ENCODE results near the gene ZNF804A.

Gene ZNF804A

DNA sequence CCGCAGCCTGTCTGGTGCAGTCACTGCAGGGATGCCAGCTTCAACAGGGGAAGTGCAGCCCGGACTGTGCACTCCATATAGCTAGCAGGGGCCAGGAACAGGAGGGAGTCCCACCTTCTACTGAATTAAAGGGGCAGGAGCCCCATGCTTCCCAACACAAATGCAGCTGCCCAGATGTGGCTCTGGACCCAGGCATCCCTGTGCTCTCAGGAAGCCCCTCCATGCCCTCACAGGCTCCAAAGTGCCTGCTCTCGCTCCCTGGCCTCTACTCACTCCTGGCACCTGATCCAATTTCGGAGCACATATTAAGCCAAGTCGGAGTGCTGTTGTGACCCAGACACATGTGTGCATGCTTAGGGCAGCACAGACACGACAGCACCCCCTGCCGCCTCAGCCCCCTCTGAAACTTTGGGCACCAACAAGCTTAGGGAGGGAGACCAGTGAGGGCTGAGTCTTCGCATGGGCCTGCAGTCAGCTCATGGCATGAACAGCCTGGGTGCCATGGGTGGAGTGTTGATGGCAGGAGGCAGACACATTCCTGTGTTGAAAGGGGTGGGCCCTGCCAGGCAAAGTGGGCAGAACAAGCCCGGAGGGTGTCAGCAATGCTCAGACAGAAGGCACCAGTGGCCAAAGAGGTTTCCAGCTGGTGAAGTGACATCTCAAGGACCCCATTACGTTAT, 83.5 kb downstream of the ZNF804A start:
- H3K27ac ChIP-seq: no peak overlapping the region
- TF ChIP-seq CTCF (conservative IDR thresholded peaks at IDR 0.05): no peak

- no peak for TF ChIP-seq CTCF (conservative IDR thresholded peaks at IDR 0.05)
- H3K27ac ChIP-seq: no peak overlapping the region
These were observed 85.6 kb downstream of the ZNF804A start for GRCh38 chr2:184683911-184684310.

GRCh38 chr2:184685999-184686841, 87.9 kb downstream of the ZNF804A start:
- H3K27ac ChIP-seq: no peak overlapping the region
- TF ChIP-seq CTCF (conservative IDR thresholded peaks at IDR 0.05): no peak

DNA sequence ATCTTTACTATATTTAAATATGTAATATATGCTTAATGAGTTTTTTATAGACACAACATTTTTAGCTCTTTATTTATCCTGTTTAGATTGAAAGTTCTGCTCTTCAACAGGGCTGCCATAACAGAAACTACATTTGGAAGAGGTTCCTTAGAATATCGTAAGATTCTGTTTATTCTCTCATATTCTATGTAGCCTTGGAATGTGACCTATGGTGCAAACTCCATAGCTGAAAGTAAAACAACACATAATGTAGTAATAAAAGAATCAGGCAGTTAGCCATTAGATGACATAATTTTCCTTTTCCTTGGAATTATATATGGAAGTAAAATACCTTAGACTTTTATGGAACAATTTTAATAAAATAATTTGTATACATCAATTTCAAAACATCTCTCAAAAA, 91.3 kb downstream of the ZNF804A start:
- H3K27ac ChIP-seq: no peak overlapping the region
- no peak for TF ChIP-seq CTCF (conservative IDR thresholded peaks at IDR 0.05)

DNA sequence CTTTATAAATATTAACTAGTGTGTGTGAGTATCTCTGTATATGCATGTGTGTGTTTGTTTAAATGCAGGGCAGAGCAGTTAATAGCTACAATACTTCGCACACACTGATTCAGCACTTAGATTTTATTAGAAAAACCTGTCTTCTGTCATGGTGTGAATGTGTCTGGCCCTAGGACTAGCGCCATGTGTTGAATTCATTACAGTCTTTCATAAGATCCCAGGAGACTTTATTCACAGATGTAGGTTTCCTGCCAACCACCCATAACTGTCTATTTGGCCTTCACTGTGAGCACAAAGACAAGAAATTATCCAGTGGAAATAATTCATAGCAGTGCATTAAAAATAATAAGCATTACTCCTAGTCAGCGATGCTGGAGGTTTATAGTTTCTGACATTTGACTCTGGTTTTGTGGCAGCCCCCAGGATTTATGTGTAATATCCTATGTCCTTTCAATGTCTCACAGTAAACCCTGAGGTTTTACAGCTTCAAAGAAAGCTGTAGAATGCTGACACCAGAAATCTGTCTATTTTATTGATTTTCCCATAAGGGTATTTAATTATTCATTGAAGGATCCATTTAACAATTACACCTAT, 93.9 kb downstream of the ZNF804A start:
- no peak overlapping the region for H3K27ac ChIP-seq

GRCh38 chr2:184696644-184697043, 98.3 kb downstream of the ZNF804A start:
- H3K27ac ChIP-seq: no peak overlapping the region
- TF ChIP-seq CTCF (conservative IDR thresholded peaks at IDR 0.05): no peak

More for the DNA sequence above, 93.9 kb downstream of the ZNF804A start:
- no peak for TF ChIP-seq CTCF (conservative IDR thresholded peaks at IDR 0.05)

- no peak for TF ChIP-seq CTCF (conservative IDR thresholded peaks at IDR 0.05)
These were observed 100.1 kb downstream of the ZNF804A start for GRCh38 chr2:184698476-184698875.

More at GRCh38 chr2:184698476-184698875, 100.1 kb downstream of the ZNF804A start:
- no peak overlapping the region for H3K27ac ChIP-seq
